GM13976 (cell line): ENCODE data around the gene SV2B.

Experiments
- DNase-seq: peaks from one replicate; pipeline ENCODE4 v3.0.0; 2012; ENCODE audit warnings: low spot score
- CTCF ChIP-seq: IDR thresholded peaks from 2 replicates; pipeline ENCODE4 v1.5.1; 2012; ENCODE audit warnings: borderline replicate concordance, mild to moderate bottlenecking; ENCODE audit not compliant: insufficient read depth; ENCODE audit errors: extremely low read depth, missing control alignments, control extremely low read depth
- in situ Hi-C: fragments of 300-500 bp; cut with MboI; formaldehyde crosslinking; loops from one replicate; pipeline ENCODE4 v1.12.0; 2022; ENCODE audit warnings: low sequenced_read_pairs, mixed read lengths, inconsistent platforms; ENCODE audit not compliant: unreplicated experiment

SV2B gene

GRCh38 chr15:91152896-91153581 is 53.0 kb downstream of the SV2B start:
- DNase-seq: no peak
- in situ Hi-C loops: no loop called here
- TF ChIP-seq CTCF: no peak

- TF ChIP-seq CTCF: no peak
- no peak for DNase-seq
- in situ Hi-C loops: no loop called here
Measured at GRCh38 chr15:91153954-91154353, 53.9 kb downstream of the SV2B start.

DNA sequence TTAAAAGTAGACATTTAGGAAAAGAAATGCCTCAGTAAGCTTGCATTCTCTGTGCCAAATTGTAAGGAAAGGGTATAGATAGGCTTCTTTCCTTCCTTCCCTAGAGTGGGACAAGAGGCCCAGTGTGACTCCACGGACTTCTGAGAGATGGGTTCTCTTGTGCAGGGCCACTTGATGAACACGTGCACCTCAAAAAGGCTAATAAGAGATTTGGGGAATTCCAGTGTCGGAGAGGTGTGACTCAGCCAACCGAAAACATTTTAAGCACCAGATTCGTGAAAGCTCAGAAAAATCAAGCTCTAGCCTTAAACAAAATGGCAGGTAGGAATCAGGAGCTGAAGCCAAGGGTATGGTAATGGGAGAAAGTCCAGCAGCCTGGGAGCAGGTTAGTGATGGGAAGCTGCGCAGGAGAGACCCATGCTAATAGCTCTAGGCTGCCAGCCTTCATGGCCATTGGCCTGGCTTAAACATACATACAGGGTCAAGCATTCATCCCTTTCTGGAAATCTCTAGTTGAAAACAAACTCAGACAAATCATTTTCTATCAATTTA is 56.2 kb downstream of the SV2B start:
- in situ Hi-C loops: no loop called here
- no peak for TF ChIP-seq CTCF
- no peak for DNase-seq

- TF ChIP-seq CTCF: no peak
- in situ Hi-C loops: no loop called here
- no peak for DNase-seq
Measured at GRCh38 chr15:91158415-91159394, 58.6 kb downstream of the SV2B start.

GRCh38 chr15:91165850-91166249 is 65.8 kb downstream of the SV2B start:
- DNase-seq: no peak
- TF ChIP-seq CTCF: no peak
- in situ Hi-C loops: no loop called here

- no peak for TF ChIP-seq CTCF
Measured at GRCh38 chr15:91168457-91168856, 68.4 kb downstream of the SV2B start.

More at GRCh38 chr15:91168457-91168856, 68.4 kb downstream of the SV2B start:
- no peak for DNase-seq
- in situ Hi-C loops: no loop called here
